Measurements from ENCODE around the gene TNIK.
A peak's percentile ranks its signal among the peaks of the same experiment; 100 is the strongest.

TNIK gene

DNA sequence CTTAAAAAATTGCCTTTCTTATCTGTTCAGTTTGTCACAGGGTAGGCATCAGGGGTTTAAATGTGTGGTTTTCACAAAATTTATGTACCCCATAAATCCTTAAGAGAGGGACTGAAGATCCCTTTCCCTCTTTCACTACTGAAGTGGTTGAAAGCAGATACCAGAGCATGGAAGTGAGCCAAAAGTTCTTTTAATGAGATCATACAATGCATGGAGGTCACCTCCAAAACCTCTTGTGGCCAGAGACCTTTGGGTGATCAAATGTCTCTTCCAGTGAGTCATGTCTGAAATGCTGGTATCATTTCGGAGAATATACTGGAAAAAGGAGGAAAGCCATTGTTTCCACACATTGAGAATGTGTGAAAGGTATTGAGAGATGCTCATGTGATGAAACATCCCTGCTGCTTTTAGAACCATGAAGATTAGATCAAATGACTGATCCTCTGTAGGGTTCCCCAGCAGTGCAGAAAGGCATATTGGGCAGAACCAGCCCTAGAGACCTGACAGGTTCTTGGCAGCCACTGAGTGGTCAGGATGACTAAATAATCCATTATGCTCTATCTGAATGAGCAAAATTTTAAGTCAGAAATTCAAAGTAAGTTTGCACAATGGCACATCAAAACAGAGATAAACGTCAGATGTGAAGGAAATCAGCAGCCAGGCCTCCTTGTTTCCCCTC, 267.9 kb downstream of the TNIK start:
- DNase-seq (ENCODE audit: low spot score): no peak

DNA sequence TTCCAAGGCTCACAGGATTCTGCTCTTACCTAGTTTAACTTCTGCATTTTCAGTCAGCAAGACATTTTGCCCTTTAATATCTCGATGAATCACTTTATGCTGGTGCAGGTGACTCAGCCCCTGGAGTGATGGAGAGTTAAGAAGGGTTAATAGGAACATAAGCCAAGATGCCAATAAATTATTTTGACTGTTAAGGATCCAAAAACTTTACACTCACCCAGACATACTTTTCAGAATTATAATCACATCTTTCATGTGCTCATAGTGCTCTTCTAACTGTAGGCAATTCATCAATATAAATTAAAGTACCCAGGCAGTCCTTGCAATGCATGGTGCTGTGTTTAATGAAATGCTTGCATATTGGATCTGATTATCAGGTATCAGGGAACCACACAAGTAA, 269.5 kb downstream of the TNIK start:
- DNase-seq (ENCODE audit: low spot score): no peak

DNA sequence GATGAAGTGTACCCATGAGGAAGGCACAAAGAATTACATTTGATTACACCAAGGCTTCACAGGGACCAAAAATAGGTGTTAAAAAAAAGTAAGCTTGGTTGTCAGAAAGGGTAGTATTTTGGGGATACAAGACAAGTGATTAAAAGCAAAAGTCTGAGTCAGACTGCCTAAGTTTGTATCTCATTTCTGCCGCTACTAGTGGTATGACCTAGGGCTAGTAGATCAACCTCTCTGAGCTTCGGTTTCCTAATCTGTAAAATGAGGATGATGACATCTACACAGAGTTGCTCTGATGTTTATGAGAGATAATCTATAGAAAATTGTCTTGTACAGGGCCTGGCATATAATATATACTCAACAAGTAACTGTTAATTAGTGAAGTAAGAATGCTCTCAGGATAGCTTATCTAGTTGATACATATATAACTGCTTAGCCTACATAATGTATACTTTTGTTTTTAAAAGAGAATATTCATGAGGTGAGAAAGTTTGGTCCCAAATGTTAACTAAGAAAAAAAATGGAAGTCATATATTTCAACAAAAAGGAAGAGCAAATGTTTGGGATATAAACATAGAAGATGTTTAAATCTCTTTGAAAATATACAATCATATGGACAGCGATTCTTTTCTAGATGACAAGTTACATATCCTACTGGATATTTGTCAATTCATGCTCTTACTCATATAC, 270.7 kb downstream of the TNIK start:
- DNase-seq (ENCODE audit: low spot score): no peak

DNA sequence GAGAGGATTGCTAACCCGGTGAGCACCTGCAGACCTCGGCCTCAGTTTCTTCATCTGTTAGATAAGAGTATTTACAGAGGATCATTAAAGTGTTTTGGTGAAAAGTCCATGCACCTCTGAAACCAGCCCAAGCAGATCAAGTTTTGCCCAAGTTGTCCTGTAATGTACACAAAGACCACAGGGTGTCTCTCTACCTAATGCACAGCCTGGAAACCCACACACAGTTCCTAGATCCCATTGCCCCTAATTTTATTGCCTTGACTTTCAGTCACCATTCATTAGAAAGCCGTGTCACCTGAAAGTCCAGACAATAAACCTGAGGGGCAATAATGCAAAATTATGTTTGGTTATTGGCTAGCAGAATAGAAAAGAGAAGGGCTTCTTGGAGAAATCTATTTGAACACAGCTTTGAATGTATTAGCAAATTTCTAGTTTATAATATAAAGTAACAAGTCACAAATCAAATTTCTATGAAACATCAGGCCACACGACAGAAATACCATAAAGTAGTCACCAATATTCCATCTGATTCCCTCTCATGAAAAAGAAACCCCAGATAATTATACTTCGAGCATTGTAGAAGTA, 272.4 kb downstream of the TNIK start:
- DNase-seq (ENCODE audit: low spot score): no peak

DNA sequence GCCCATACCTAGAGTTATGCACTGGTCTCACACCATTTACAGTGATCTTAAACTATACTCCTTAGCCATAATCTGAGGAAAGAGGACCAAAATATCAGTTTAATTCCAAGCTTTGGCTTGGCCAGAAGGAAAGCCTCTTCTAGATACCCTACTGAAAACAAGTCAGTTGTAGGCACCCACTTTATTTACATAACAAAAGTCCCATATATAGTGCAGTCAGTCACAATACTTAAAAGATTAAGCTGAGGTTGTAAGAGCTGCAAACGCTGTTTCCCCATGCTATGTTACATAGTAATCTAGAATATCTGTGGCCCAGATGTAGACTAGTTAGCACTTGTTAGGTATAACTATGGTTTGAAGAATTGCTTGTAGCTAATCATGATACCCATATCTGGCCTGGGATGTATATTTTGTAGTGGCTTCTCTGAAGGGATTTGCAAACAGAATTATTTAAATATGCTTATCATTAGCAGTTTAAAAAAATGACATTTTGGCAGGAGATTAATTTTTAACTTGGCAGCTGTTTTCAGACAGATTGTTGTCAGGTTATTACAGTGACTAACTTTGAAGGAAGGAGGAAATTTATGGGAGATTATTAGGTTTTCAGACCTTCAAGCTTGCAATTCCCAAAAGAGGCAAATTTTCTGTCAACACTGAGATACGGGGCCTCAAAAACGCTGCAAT, 273.2 kb downstream of the TNIK start:
- no peak for DNase-seq (ENCODE audit: low spot score)

DNA sequence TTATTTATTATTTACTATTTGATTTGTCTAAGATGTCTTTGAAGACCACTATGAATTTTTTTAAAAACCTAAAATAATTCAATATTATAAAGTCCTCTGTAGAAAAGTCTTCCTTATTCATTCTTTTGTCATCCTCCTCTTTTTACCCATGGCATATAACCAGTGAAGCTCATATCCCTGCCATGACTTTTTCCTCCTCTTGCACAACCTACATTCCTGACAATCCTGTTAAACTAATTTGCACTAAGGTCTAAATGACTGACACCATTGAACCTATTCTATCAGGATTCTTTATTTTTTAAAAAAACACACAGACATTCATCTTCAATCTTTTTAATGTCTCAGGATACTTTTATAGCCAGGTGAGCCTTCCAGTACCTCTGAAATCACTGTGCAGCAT, 273.8 kb downstream of the TNIK start:
- DNase-seq (ENCODE audit: low spot score): no peak

DNA sequence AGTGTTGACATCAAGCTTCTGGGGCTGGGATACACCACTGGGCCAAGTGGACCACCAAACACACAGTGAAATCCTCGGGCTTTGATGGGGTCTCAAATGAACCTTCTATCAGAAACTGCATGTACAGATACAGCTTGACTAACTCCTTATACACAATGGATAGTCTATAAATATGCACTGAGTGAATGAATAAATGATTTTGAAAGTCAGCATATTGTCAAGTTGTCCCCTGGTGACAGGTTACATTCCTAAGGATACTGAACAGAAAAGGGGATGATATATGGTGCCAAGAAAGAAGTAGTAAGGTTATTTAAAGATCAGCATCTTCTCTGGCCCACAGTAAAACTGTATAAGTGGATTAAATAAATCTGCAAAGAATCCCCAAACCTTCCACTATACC, 274.2 kb downstream of the TNIK start:
- no peak for DNase-seq (ENCODE audit: low spot score)

DNA sequence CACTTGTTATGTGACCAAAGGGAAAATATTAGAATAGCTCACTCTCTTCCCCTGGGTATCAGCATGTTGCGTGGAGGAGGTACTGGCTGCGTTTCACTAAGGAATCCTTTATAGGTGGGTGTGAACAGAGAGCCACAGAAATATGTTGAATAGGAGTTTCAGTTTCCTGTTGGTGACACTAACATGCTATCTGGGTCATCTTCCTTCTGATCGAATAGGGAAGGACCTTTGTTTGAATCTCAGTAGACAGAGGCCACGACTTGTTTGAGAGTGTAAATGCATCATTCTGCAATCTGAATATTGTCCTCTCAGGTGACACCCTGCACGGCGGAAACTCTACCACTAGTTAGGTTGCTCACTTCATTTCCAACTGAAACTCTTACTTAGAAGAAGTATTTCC, 275.8 kb downstream of the TNIK start:
- no peak for DNase-seq (ENCODE audit: low spot score)

DNA sequence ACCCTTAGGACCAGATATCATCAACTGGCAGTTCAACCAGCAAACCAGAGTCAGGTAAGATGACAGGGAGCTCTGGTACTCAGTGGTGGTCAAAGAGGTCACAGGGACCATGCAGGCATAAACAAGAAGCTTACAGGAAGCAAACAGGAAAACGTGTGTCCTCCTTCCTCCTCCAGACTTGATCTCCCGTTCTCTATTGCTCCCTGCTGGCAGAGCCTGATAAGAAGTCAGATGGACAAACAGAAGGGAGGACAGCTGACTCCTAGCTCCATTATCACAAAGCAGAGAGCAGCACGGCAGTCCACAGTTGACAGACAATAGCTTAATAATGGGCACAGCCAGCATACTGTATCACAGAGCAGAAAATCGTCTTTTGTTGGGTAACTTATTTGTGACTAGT, 277.2 kb downstream of the TNIK start:
- DNase-seq (ENCODE audit: low spot score): no peak

DNA sequence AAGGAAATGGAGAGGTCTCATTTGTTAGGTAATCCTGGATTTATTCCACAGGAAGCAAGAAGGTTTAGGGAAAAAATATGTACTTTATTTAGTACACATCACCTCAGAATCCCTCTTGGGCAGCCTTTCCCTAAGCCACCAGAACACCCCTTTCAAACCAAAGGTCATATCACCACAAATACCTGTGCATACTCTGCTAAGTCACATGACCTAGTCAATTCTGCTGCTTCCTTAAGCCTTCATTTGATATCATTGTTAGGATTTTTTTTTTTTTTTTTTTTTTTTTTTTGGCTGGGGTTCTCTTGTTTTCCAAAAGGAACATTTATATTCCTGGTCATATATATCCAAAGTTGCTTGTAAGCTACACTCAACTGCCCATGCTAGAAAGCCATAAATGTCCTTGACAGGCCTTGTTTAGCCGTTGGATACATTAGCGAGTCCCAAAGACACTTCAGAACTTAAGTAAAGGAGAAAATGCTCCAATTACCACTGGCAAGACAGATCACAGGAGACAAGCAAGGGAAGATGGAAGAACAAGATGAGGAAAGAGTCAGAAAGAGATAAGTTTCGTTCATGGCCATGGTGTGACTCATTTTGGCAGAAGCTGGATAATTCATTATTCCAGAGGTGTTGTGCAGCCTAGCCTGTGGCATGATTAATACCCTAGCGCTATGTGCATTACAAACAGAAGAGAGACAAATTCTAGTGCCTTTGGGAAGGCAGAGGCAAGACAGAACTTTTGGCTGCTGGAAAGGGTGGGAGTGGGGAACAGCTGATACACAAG, 278.1 kb downstream of the TNIK start:
- no peak for DNase-seq (ENCODE audit: low spot score)

DNA sequence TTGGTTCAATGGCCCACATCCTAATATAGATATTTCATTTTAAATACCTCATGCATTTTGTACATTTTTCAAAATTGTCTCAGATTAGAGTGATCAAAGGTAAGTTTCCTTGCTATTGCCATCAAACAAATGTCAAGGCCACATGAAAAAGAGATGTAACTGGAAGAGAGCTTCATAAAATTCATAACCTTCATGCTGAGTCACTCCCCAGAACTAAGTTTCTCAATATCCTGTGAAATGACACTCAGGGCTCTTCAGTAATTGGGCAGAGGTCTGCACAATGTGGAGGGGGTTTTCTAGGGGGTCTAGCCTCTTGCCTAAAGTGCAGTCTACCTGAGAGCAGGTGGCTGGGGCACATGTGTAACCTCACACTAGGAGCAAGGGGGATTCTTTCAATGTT, 281.5 kb downstream of the TNIK start:
- no peak for DNase-seq (ENCODE audit: low spot score)

DNA sequence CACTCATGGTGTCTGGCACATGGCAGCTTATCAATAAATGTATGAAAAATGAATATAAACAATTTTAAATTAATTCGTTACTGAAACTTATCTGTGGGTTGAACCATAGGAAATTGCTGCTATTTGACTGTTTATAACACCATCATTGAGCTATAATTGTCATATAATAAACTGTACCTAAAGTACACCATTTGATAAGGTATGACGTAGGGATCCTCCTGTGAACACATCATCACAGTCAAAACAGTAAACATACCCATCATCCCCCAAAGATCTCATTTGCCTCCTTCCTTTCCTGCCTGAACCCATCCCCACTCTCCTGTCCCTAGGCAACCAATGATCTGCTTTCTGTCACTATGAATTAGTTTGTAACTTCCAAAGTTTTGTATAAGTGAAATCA, 282.7 kb downstream of the TNIK start:
- no peak for DNase-seq (ENCODE audit: low spot score)

DNA sequence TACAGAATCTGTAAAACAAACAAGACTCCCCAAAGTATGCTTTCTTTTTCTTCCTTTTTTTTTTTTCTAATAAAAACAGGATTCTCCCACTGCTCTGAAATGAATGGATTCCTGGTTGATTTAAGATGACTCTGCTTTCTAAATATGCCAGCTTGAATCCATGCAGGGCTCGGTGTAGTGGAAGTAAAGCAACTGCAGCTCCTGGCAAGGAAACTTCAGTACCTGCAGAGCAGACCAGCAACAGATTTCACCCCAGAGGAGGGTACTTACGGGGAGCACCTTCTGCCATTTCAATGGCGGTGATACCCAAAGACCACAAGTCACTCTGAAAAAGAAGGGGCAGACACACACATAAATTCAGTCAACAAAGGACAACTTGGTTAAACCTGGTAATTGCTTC, 283.1 kb downstream of the TNIK start:
- DNase-seq (ENCODE audit: low spot score): no peak

DNA sequence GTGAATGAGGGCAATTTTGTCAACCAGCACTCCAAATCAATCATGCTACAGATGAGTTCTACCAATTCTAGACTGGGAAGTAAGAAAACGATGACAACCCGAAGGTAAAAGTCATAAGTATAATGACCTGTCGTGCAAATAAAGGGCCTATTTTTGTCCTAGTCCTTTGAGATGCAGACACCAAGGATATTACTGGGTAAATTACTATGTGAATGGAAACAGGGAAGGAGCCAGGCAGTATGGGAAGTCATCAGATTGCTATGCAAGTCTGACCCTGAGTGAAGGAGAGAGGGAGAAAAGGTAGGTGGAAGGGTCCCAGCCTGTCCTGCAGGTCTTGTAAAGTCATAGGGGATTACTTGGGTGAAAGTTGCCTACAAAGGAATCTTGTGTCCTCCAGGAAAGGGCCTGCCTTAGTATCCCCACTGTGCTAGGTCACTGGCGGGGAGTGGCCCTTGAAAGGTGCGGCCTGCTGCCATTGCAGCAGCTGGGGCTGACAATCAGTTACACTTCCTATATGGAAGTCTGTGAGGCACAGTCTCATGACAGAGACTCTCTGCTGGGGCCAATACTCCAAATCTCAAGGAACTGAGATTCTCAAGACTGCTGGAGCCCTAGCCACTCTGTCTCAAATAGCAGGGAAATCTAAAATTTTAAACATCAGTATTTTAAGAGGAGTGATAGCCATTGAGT, 283.8 kb downstream of the TNIK start:
- DNase-seq (ENCODE audit: low spot score): no peak

DNA sequence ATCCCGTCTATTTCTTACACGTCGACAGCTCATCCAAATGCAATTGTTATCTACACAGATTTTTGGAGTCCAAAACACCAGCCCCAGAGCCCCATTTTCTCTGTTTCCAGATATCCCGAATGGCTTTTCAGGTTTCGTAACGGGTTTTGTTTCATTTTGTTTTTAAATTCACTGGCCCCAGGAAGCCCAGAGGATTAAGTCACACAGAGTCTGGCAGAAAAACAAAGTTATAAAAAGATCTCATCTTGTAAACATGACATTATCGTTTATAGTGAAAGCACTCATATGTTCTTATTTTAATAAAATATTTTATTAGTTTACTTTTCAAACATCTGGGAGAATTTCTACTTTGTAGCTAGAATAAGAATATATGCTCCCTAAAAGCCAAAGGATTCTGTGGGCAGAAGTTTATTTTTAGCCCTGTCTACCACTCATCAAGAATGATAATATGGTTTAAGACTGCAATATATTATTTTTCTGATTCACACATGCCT, 284.4 kb downstream of the TNIK start:
- no peak for DNase-seq (ENCODE audit: low spot score)

DNA sequence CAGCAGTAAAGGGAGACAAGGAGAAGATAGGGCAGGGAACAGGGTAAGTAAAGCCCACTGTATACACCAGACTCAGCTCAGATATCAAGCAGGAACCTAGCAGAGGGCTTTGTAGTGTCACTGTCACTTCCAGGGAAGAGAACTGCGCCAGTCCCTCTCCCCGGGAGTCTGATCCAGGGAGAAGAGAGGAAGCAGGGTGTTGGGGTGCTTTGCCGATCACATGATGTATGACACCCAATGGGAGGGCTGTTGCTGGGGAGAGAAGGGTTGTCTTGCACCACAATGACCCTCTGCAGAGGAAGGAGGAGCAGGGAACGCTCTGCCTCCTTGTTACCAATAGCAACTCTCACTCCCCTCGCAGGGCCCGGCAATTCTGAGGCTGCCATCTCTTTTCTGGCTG, 286.5 kb downstream of the TNIK start:
- DNase-seq (ENCODE audit: low spot score): no peak

DNA sequence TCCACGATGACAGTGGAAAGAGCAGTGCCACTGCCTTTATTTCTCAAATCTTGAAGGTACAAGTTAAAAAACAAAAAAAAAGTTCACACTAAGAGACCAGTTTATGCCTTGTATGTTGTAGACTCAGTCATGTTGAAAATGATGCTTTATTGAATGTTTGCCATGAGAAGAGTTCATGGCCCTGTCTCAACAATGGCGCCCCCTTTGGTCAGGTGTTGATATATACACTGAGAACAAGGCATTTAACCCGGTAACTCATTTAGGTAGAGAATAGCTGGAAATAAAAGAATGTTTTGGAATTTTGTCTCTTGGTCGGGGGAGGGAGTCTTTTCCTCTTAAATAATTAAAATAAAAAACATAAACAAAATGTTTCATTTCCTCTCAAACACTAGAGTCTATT, 288.1 kb downstream of the TNIK start:
- DNase-seq (ENCODE audit: low spot score): no peak

DNA sequence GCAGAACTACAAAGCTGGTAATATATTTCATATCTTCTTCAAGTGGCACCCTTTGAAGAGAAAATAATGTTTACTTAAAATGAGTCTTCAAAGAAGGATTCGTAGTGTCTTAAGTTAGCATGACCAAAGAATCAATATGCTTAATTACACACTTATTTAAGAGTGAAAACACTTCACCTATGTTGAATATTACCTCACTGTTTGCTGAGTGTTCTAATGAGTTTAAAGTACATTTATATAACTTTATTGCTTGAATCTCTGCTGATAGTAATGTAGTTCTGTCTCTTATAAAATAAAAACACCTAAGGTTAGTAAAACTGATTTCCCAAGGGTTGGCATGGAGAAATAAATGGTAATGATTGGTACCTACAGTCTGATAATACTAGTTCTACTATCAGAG, 290.3 kb downstream of the TNIK start:
- DNase-seq (ENCODE audit: low spot score): no peak

DNA sequence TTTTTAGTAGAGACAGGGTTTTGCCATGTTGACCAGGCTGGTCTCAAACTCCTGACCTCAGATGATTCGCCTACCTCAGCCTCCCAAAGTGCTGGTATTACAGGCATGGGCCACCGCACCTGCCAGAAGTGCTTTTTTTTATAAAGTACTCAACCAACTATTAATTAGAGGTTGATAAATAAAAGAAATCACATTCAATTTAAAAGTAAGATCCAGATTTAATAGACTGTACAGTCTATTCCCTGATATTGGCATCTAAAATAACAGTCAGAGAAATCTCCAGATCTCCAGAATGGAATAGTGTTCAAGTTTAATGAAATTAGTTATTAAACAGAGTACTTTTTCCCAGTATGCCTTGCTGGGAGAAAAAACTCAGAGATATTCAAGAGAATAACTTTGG, 290.8 kb downstream of the TNIK start:
- DNase-seq (ENCODE audit: low spot score): no peak

DNA sequence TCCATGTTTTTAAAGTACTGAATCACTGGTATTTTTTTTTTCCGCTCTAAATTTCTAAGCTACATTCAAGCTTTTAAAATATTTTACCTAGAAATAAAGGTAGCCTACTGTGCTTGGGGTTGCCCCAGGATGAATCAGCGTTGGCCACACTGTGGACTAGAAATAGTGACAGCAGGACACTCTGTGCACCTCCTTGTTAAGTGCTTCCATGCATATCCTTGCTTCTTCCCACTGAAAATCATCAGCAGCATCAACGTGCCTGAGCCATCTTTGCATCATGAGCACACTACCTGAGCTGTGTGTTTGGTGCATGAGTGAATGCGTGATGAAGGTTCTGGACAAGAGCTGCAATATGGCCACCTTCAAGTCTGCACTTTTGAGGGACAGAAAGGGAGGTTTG, 291.7 kb downstream of the TNIK start:
- no peak for DNase-seq (ENCODE audit: low spot score)

DNA sequence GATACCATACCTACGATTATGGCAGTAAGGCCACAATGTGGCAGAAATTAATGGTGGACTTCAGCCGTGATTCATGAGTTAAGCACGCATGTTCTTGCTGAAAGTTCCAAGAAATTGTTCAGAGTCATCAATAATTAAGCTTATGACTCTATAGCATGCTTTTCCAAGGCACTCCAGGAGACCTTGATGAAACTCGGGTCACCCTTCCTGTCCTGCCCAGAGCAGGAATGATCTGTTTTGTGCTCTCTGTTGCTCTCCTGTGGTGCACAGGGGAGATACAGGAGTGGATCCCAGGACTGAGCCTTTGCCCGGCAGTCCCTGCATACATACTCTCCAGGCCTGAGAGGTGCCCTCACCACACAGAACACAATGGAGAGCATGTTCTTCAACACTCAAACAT, 292.1 kb downstream of the TNIK start:
- peak; percentile 60 for DNase-seq (ENCODE audit: low spot score)

DNA sequence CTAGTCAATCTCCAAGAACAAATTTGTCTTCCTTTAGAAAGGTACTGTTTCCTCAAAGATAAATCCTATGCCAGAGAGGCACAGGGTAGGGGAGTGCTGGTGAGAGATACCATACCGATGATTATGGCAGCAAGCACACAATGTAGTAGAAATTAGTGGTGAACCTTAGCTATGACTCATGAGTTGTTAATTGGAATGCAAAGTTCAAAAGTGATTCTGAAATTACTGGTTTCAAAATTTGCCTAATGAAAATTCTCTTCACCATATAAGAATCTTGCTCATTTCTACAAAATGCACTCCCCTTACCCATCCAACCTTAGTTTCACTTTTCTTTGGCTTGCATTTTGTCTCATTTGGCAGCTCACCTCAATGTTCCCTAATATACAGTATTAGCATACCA, 294.2 kb downstream of the TNIK start:
- DNase-seq (ENCODE audit: low spot score): no peak
